Measurements from ENCODE around the gene KLF6. TPM values are rescaled to one million over a fixed set of nuclear protein-coding genes. Genes with fewer than 3 reads are reported as not detected.

KLF6 gene
- total and polyA plus RNA-seq, 2 experiments from 2014 or later = 19.6 to 35.4 TPM

DNA sequence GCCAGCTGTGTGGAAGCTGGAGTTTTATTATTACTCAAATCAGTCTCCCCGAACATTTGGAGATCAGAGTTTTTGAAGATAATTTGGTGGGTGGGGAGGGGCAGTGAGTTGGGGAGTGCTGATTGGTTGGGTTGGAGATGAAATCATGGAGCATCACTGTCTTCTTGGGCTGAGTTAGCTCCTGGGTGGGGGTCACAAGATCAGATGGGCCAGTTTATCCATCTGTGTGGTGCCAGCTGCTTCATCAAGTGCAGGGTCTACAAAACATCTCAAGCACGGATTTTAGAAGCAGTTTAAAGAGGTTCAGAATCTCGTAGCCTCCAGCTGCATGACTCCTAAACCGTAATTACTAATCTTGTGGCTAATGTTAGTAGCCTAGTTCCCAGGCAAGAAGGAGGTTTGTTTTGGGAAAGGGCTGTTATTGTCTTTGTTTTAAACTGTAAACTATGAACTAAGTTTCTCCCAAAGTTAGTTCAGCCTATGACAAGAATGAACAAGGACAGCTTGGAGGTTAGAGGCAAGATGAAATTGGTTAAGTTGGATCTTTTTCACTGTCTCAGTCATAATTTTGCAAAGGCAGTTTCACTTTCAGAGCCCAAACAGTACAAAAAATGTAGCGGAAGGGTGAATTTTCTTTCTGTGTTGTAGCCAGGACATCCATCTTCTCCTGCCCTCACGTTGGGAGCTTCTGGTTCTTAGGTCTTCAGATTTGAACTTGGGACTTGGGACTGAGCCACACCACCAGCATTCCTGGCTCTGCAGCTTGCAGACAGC, 43.1 kb downstream of the KLF6 start:
- Histone ChIP-seq H3K4me2 (no peak overlapping the region), H2AFZ (no peak overlapping the region), H3K9me2 (ENCODE audit: insufficient read depth) (peaks cover 6% of the 10 kb centered on the region; the same call in 1 of the 2 replicates), H3K4me1 (ENCODE audit: insufficient read depth) (peaks cover 8% of the 10 kb centered on the region), H3K27me3 (ENCODE audit: insufficient read depth) (no peaks in the 10 kb centered on the region), H4K20me1 (replicated peaks; ENCODE audit: insufficient read depth) (no peaks in the 10 kb centered on the region), H3F3A (replicated peaks; ENCODE audit: low read depth) (no peaks in the 10 kb centered on the region), H3K79me2 (replicated peaks; ENCODE audit: insufficient read depth) (no peaks in the 10 kb centered on the region), H3K27ac (ENCODE audit: low read depth) (no peak overlapping the region), H3K4me3 (no peak overlapping the region), H3K36me3 (ENCODE audit: insufficient read depth) (no peaks in the 10 kb centered on the region)
- H3K27ac Mint-ChIP-seq = no peak overlapping the region
- peaks cover 7% of the 10 kb centered on the region; the same call in 2 of the 3 replicates for H3K9me3 Mint-ChIP-seq
- H3K4me1 Mint-ChIP-seq = peaks cover 15% of the 10 kb centered on the region
- TF ChIP-seq EZH2 (IDR thresholded peaks at IDR 0.05; ENCODE audit: low read depth, unreplicated experiment) (no peak), CREB1 (CRISPR knock-in tag; IDR thresholded peaks at IDR 0.05; ENCODE audit: low read depth) (no peak)
- TF ChIP-seq, protein P1, sequence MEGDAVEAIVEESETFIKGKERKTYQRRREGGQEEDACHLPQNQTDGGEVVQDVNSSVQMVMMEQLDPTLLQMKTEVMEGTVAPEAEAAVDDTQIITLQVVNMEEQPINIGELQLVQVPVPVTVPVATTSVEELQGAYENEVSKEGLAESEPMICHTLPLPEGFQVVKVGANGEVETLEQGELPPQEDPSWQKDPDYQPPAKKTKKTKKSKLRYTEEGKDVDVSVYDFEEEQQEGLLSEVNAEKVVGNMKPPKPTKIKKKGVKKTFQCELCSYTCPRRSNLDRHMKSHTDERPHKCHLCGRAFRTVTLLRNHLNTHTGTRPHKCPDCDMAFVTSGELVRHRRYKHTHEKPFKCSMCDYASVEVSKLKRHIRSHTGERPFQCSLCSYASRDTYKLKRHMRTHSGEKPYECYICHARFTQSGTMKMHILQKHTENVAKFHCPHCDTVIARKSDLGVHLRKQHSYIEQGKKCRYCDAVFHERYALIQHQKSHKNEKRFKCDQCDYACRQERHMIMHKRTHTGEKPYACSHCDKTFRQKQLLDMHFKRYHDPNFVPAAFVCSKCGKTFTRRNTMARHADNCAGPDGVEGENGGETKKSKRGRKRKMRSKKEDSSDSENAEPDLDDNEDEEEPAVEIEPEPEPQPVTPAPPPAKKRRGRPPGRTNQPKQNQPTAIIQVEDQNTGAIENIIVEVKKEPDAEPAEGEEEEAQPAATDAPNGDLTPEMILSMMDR (conservative IDR thresholded peaks at IDR 0.05; ENCODE audit: low read depth in 2 of 2) = no peak
- TF ChIP-seq, protein P2, sequence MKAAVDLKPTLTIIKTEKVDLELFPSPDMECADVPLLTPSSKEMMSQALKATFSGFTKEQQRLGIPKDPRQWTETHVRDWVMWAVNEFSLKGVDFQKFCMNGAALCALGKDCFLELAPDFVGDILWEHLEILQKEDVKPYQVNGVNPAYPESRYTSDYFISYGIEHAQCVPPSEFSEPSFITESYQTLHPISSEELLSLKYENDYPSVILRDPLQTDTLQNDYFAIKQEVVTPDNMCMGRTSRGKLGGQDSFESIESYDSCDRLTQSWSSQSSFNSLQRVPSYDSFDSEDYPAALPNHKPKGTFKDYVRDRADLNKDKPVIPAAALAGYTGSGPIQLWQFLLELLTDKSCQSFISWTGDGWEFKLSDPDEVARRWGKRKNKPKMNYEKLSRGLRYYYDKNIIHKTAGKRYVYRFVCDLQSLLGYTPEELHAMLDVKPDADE (IDR thresholded peaks at IDR 0.05) = no peak
- TF ChIP-seq, protein P3, sequence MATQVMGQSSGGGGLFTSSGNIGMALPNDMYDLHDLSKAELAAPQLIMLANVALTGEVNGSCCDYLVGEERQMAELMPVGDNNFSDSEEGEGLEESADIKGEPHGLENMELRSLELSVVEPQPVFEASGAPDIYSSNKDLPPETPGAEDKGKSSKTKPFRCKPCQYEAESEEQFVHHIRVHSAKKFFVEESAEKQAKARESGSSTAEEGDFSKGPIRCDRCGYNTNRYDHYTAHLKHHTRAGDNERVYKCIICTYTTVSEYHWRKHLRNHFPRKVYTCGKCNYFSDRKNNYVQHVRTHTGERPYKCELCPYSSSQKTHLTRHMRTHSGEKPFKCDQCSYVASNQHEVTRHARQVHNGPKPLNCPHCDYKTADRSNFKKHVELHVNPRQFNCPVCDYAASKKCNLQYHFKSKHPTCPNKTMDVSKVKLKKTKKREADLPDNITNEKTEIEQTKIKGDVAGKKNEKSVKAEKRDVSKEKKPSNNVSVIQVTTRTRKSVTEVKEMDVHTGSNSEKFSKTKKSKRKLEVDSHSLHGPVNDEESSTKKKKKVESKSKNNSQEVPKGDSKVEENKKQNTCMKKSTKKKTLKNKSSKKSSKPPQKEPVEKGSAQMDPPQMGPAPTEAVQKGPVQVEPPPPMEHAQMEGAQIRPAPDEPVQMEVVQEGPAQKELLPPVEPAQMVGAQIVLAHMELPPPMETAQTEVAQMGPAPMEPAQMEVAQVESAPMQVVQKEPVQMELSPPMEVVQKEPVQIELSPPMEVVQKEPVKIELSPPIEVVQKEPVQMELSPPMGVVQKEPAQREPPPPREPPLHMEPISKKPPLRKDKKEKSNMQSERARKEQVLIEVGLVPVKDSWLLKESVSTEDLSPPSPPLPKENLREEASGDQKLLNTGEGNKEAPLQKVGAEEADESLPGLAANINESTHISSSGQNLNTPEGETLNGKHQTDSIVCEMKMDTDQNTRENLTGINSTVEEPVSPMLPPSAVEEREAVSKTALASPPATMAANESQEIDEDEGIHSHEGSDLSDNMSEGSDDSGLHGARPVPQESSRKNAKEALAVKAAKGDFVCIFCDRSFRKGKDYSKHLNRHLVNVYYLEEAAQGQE (IDR thresholded peaks at IDR 0.05; ENCODE audit: unreplicated experiment) = no peak
- DNase-seq (ENCODE audit: low spot score) (no peak), ATAC-seq (no peak)
- H3K36me3 Mint-ChIP-seq (ENCODE audit: low read depth) = peaks cover 4% of the 10 kb centered on the region; the same call in 1 of the 3 replicates
- H3K27me3 Mint-ChIP-seq (ENCODE audit: insufficient read depth, low read depth, poor library complexity) = peaks cover 6% of the 10 kb centered on the region
- H3K4me3 Mint-ChIP-seq = no peak overlapping the region

DNA sequence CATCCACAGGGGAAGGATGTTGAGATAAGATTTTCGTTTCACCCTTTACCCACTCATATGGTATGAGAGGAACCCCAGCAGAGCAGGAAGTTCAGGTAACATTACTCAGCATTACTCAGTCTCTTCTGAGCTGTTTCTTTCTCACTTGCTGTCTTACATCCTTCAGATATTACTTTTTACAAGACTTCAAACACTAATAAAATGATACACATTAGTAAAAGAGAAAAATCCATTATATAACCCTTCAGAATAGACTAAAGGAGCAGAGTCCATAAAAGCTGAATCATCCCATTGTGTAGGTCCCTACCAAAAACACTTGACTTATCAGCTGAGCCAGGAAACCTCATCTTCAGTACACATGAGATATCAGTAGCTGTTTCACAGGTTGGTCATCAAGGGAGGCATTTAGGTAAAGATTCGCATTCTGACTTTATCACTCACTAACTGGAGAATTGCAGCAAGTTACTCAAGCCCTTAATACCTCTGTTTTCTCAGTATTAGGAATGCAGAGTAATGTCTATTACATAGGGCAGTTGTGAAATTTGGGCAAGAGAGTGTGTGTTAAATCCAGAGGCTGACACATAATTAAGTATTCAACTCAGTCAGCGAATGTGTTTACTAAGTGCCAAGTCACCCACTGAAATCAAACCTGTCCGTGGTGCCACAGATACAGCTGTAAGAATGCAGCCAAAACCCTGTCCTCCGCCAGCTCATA, 44.7 kb downstream of the KLF6 start:
- Histone ChIP-seq H3F3A (replicated peaks; ENCODE audit: low read depth) (no peaks in the 10 kb centered on the region), H3K27me3 (ENCODE audit: insufficient read depth) (no peaks in the 10 kb centered on the region), H3K4me2 (no peak overlapping the region), H3K4me3 (no peak overlapping the region), H3K79me2 (replicated peaks; ENCODE audit: insufficient read depth) (no peaks in the 10 kb centered on the region), H3K36me3 (ENCODE audit: insufficient read depth) (no peaks in the 10 kb centered on the region), H3K27ac (ENCODE audit: low read depth) (no peak overlapping the region), H2AFZ (no peak overlapping the region), H3K4me1 (ENCODE audit: insufficient read depth) (peaks cover 3% of the 10 kb centered on the region), H3K9me2 (ENCODE audit: insufficient read depth) (peaks cover 6% of the 10 kb centered on the region; the same call in 1 of the 2 replicates), H4K20me1 (replicated peaks; ENCODE audit: insufficient read depth) (no peaks in the 10 kb centered on the region)
- no peak for ATAC-seq
- Mint-ChIP-seq H3K27me3 (ENCODE audit: insufficient read depth, low read depth, poor library complexity) (peaks cover 2% of the 10 kb centered on the region), H3K4me1 (peaks cover 10% of the 10 kb centered on the region), H3K9me3 (peaks cover 7% of the 10 kb centered on the region; the same call in 2 of the 3 replicates), H3K4me3 (no peak overlapping the region), H3K27ac (no peak overlapping the region), H3K36me3 (ENCODE audit: low read depth) (peaks cover 4% of the 10 kb centered on the region; the same call in 1 of the 3 replicates)
- DNase-seq (ENCODE audit: low spot score) = no peak
- TF ChIP-seq, protein P3 (IDR thresholded peaks at IDR 0.05; ENCODE audit: unreplicated experiment) = no peak
- TF ChIP-seq POLR2AphosphoS5 (IDR thresholded peaks at IDR 0.05; ENCODE audit: low read depth) = no peak
- TF ChIP-seq EZH2phosphoT487 (IDR thresholded peaks at IDR 0.05; ENCODE audit: unreplicated experiment) = no peak
- no peak for TF ChIP-seq JUNB (IDR thresholded peaks at IDR 0.05; ENCODE audit: unreplicated experiment)
- TF ChIP-seq ZNF331 (CRISPR knock-in tag; IDR thresholded peaks at IDR 0.05; ENCODE audit: low read depth) = no peak
- no peak for TF ChIP-seq NANOG (IDR thresholded peaks at IDR 0.05; ENCODE audit: borderline replicate concordance)
